Cardiac muscle cell (in vitro differentiated cells and primary cell): ENCODE results near the gene UFSP2. TPM values are rescaled to one million over a fixed set of nuclear protein-coding genes. Genes with fewer than 3 reads are reported as not detected.
"Not testable (repeated sequence)": the region's sequence is repeated elsewhere in the genome, so short reads cannot be mapped to it uniquely, and the experiment has no call there.

Source experiments
- DNase-seq, 2 donors: peaks; one replicate each; pipeline versions ENCODE4 v3.0.0 to v3.0.0-alpha.2; 2010 to 2017; ENCODE audit warnings: low read depth in 1 of 2, low spot score in 1 of 2
- H3K27ac ChIP-seq: fragments of 200-600 bp; sonication (generic); 2 replicates; pipeline ENCODE4 v1.5.1; 2016
- H3K27me3 ChIP-seq: fragments of 200-600 bp; sonication (generic); 2 replicates; pipeline ENCODE4 v1.6.0; 2016; ENCODE audit warnings: control low read depth
- H3K36me3 ChIP-seq: fragments of 200-600 bp; sonication (generic); 2 replicates; pipeline ENCODE4 v1.5.1; 2016; ENCODE audit warnings: control low read depth
- H3K4me1 ChIP-seq: fragments of 200-600 bp; sonication (generic); 2 replicates; pipeline ENCODE4 v1.8.1; 2017; ENCODE audit warnings: low read depth, mild to moderate bottlenecking, mixed run types
- H3K4me3 ChIP-seq: fragments of 200-600 bp; sonication (generic); 2 replicates; pipeline ENCODE4 v1.5.1; 2016; ENCODE audit warnings: mild to moderate bottlenecking
- H3K9me3 ChIP-seq: fragments of 200-600 bp; sonication (generic); 2 replicates; pipeline ENCODE4 v1.5.1; 2017; ENCODE audit warnings: low read depth, mild to moderate bottlenecking, control low read depth
- polyA plus RNA-seq: library from polyadenylated mRNA; unstranded; fragments of >200 nt; fragmentation: Nextera tagmentation; extraction: Ambion mirVana; gene quantifications from 2 replicates; pipeline ENCODE4 v1.2.1, GENCODE V29; 2016
- total RNA-seq: library from RNA; depleted of rRNA; stranded (reverse); fragments of >200 nt; gene quantifications from 2 replicates; pipeline ENCODE4 v1.2.3, GENCODE V29; 2016
- TF ChIP-seq, protein P1 (sequence below): IDR thresholded peaks from 2 replicates; pipeline ENCODE4 v1.5.1; 2012; ENCODE audit warnings: low read depth, mild to moderate bottlenecking, low read length

UFSP2 gene
- total and polyA plus RNA-seq, 2 experiments from 2014 or later, result 28.0 to 50.6 TPM

- H3K27me3 ChIP-seq, result no peaks in the 10 kb centered on the region
- H3K4me3 ChIP-seq, result no peak overlapping the region
- no peak overlapping the region for H3K27ac ChIP-seq
- no peak for DNase-seq
- H3K4me1 ChIP-seq, result no peaks in the 10 kb centered on the region
- H3K9me3 ChIP-seq, result no peaks in the 10 kb centered on the region
- TF ChIP-seq, protein P1, sequence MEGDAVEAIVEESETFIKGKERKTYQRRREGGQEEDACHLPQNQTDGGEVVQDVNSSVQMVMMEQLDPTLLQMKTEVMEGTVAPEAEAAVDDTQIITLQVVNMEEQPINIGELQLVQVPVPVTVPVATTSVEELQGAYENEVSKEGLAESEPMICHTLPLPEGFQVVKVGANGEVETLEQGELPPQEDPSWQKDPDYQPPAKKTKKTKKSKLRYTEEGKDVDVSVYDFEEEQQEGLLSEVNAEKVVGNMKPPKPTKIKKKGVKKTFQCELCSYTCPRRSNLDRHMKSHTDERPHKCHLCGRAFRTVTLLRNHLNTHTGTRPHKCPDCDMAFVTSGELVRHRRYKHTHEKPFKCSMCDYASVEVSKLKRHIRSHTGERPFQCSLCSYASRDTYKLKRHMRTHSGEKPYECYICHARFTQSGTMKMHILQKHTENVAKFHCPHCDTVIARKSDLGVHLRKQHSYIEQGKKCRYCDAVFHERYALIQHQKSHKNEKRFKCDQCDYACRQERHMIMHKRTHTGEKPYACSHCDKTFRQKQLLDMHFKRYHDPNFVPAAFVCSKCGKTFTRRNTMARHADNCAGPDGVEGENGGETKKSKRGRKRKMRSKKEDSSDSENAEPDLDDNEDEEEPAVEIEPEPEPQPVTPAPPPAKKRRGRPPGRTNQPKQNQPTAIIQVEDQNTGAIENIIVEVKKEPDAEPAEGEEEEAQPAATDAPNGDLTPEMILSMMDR, result no peak
- H3K36me3 ChIP-seq, result no peaks in the 10 kb centered on the region
Observed at GRCh38 chr4:185364886-185365285, 60.9 kb downstream of the UFSP2 start.

- Histone ChIP-seq H3K27ac (no peak overlapping the region), H3K27me3 (no peaks in the 10 kb centered on the region), H3K36me3 (peaks cover 4% of the 10 kb centered on the region), H3K4me1 (no peaks in the 10 kb centered on the region), H3K9me3 (no peaks in the 10 kb centered on the region), H3K4me3 (no peak overlapping the region)
- DNase-seq, result no peak
- TF ChIP-seq, protein P1, result no peak
Observed at GRCh38 chr4:185363251-185363650, 62.5 kb downstream of the UFSP2 start.

DNA sequence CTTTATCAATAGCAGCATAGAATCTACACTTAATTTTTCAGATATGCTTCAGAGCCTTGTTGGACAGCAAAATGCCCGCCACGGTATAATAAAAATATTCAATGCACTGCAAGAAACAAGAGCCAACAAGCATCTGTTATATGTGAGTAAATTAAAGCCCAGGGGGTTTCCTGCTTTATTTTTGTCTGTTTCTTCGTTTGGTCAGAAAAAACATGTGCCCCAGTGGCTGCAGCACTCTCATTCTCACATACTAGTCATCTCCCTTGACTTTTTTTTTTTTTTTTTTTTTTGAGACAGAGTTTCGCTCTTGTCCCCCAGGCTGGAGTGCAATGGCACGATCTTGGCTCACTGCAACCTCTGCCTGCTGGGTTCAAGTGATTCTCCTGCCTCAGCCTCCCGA lies 63.2 kb downstream of the UFSP2 start:
- not testable (repeated sequence) for H3K4me3 ChIP-seq, H3K27ac ChIP-seq, DNase-seq, H3K36me3 ChIP-seq, H3K27me3 ChIP-seq, H3K9me3 ChIP-seq, H3K4me1 ChIP-seq

GRCh38 chr4:185361872-185362271 lies 63.9 kb downstream of the UFSP2 start:
- no peak overlapping the region for H3K27ac ChIP-seq
- no peak for DNase-seq

DNA sequence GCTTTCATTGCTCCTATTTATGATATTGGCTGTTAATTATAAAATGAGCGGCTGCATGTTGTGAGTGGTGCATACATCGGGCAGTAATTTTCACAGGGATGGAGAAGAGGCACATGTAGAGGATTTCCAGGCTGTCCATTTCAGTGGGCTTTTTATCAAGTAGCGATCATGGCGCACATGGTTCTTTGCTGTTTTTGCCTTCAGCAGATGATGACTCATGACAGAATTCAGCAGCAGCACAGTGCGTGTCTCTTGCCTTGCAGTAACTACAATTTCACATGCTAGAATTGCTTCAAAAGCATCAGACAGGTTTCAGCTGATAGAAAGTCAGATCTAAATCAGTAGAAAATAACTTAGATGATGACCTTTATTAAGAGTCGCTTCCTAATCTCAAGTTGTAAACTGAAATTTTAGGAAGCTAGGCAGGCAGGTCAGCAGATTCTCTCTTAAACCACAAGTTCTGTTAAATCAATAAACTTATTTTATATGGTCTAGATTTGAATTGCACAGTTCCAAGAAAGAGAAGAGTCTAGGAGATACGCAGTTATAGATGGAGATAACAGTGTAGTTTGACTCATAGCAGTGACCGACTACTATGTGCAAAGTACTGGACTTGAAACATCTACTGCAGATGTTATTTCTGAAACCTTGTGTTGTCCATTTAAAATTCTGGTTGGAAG lies 65.9 kb downstream of the UFSP2 start:
- no peaks in the 10 kb centered on the region for H3K27me3 ChIP-seq
- no peak overlapping the region for H3K27ac ChIP-seq
- TF ChIP-seq, protein P1, result no peak
- peaks cover 4% of the 10 kb centered on the region for H3K36me3 ChIP-seq
- peaks cover 8% of the 10 kb centered on the region for H3K4me1 ChIP-seq
- H3K4me3 ChIP-seq, result no peak overlapping the region
- peak in 1 of 2 donors; percentile 34 for DNase-seq
- no peaks in the 10 kb centered on the region for H3K9me3 ChIP-seq

More at GRCh38 chr4:185361872-185362271, 63.9 kb downstream of the UFSP2 start:
- no peaks in the 10 kb centered on the region for H3K9me3 ChIP-seq
- H3K36me3 ChIP-seq, result peaks cover 4% of the 10 kb centered on the region
- H3K4me1 ChIP-seq, result peaks cover 8% of the 10 kb centered on the region
- H3K4me3 ChIP-seq, result no peak overlapping the region
- no peaks in the 10 kb centered on the region for H3K27me3 ChIP-seq
- TF ChIP-seq, protein P1, result no peak

DNA sequence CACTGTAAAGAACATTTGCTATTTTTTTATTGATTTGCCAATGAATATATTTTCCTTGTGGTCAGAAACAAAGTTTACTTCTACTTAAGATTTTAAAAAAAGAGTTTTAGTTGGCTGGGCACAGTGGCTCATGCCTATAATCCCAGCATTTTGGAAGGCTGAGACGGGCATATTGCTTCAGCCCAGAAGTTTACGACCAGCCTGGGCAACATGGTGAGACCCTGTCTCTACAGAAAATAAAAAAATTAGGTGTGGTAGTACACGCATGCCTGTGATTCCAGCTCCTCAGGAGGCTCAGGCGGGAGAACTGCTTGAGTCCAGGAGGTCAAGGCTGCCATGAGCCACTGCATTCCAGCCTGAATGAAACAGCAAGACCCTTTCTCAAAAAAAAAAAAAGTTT lies 66.8 kb downstream of the UFSP2 start:
- no peak overlapping the region for H3K4me3 ChIP-seq
- DNase-seq, result no peak
- TF ChIP-seq, protein P1, result no peak
- peaks cover 4% of the 10 kb centered on the region for H3K36me3 ChIP-seq
- H3K27ac ChIP-seq, result no peak overlapping the region
- H3K9me3 ChIP-seq, result no peaks in the 10 kb centered on the region
- H3K4me1 ChIP-seq, result peaks cover 8% of the 10 kb centered on the region
- no peaks in the 10 kb centered on the region for H3K27me3 ChIP-seq
